OCI-LY1 (cell line): ENCODE measurements around the gene SHROOM1.
"Not testable (repeated sequence)": the region's sequence is repeated elsewhere in the genome, so short reads cannot be mapped to it uniquely, and the experiment has no call there.

Experiments
- EZH2 ChIP-seq: fragments of 200-600 bp; sonication (generic), shearing (Covaris generic); IDR thresholded peaks from 2 replicates; pipeline ENCODE4 v1.8.0; 2017; ENCODE audit warnings: borderline replicate concordance, mixed run types, mild to moderate bottlenecking, antibody characterized with exemption, low read length, moderate library complexity, mixed read lengths
- TF ChIP-seq, protein P1 (sequence below): fragments of 200-600 bp; sonication (generic), shearing (Covaris generic); IDR thresholded peaks from 2 replicates; pipeline ENCODE4 v1.5.1; 2017; ENCODE audit warnings: mild to moderate bottlenecking, antibody characterized with exemption, low read length, moderate library complexity, mixed read lengths

DNA sequence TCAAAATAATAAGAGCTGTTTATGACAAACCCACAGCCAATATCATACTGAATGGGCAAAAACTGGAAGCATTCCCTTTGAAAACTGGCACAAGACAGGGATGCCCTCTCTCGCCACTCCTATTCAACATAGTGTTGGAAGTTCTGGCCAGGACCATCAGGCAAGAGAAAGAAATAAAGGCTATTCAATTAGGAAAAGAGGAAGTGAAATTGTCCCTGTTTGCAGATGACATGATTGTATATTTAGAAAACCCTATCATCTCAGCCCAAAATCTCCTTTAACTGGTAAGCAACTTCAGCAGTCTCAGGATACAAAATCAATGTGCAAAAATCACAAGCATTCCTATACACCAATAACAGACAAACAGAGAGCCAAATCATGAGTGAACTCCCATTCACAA, 26.2 kb downstream of the SHROOM1 start:
- TF ChIP-seq EZH2: not testable (repeated sequence)
- TF ChIP-seq, protein P1, sequence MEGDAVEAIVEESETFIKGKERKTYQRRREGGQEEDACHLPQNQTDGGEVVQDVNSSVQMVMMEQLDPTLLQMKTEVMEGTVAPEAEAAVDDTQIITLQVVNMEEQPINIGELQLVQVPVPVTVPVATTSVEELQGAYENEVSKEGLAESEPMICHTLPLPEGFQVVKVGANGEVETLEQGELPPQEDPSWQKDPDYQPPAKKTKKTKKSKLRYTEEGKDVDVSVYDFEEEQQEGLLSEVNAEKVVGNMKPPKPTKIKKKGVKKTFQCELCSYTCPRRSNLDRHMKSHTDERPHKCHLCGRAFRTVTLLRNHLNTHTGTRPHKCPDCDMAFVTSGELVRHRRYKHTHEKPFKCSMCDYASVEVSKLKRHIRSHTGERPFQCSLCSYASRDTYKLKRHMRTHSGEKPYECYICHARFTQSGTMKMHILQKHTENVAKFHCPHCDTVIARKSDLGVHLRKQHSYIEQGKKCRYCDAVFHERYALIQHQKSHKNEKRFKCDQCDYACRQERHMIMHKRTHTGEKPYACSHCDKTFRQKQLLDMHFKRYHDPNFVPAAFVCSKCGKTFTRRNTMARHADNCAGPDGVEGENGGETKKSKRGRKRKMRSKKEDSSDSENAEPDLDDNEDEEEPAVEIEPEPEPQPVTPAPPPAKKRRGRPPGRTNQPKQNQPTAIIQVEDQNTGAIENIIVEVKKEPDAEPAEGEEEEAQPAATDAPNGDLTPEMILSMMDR: not testable (repeated sequence)
